GM18498 (cell line): ENCODE data around the gene DNTT.

Source experiments
- ATAC-seq: cut with Tn5 transposase; IDR thresholded peaks from one replicate; pipeline ENCODE4 v1.9.1; 2021; ENCODE audit warnings: mild to moderate bottlenecking, moderate library complexity; ENCODE audit not compliant: unreplicated experiment

The DNTT gene

DNA sequence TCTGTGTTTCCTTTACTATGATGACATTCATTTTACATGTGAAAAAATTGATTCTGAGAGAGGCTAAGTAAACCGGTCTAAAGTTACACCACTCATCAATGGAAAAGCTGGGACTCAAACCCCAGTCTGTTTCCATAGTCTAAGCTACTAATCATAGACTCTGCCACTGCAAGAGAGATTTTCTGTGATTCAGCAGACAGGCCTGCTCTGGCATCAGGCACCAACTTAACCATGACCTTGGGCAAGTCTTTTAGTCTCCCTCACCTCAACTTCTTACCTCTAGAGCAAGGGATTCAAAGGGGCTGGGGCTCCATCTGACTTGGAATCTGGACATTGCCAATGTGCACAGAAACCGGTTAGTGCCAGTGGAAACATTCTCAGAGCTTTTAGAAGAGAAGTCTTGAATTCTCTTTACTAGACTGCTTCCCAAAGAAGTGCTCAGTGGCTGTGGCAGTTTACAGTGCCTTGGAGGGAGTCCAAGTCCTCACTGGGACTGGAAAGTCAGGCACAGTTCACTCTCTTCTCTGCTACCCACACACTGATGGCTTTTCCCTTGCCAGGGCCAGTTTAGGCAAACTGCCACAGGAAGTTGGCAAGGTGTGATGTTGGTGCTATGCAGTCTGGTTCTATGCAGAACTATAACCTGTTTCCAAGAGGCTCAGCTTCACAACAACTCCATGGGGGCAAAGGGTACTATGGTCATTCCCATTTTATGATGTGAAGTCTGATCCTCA, 28.4 kb upstream of the DNTT start:
- ATAC-seq = no peak

DNA sequence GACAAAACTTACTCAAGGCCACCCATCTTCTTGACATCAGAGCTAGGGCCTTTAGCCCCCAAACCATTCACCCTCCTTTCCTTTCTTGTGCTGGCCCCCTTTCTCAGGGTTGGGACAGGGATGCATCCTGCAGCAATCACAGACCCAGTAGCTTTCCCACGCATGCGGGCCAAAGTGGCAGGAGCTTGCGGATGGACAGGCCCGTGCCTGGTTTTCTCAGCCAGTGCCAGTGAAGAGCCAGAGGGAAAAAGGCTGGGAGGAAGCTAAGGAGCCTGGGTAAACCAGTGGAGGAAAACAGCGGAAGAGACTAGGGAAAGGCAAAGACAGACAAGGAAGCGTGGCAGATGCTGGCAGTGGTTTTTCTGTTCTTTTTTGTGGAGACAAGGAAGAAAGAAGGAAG, 27.8 kb upstream of the DNTT start:
- no peak for ATAC-seq

DNA sequence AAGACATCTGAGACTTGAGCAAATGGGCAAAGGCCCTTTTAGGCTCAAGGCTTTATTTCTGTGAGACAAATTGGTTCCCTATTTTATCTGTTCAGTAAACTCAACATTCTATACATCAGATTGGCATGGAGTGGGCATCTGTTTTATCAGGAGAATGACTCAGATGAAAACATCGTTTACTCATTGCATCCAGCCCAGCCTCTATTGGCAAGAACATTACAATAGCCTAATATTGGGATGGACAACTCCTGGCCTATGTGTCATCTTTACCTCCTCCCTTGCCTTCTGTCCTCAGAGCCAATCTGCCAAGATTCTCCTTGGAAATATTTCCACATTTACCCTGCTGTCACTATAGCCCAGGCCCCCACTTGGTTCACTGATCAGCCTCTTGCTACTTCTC, 27.4 kb upstream of the DNTT start:
- ATAC-seq = no peak

DNA sequence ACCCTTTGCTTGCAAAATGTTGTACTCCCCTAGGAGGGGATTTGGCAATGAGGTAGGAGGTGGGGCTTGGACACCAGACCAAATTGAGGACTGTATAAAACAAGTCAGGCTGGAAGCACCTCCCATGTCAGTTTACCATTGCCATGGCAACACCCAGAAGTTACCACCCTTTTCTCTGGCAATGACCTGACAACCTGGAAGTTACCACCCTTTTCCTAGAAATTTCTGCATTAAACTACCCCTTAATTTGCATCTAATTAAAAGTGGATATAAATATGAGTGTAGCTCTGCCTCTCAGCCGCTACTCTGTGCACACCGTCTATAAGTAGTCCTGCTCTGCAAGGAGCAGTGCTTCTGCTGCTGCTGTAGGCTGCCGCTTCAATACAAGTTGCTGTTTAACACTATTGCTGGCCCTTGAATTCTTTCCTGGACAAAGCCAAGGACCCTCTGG, 25.0 kb upstream of the DNTT start:
- no peak for ATAC-seq

DNA sequence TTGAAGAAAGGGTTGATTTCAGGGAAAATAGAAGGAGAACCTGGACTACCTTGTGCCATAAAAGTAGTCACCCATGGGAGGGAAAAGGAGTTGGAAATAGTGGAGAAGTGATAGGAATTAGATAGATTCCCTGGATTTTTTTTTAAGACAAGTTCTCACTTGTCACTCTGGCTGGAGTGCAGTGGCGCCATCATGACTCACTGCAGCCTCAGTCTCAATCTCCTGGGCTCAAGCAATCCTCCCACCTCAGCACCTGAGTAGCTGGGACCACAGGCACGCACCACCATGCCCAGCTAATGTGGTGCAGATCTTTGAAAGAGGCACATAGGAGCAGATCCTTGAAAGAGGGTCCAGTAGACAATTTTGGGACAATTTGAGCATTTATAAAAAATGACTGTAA, 23.4 kb upstream of the DNTT start:
- ATAC-seq = no peak

DNA sequence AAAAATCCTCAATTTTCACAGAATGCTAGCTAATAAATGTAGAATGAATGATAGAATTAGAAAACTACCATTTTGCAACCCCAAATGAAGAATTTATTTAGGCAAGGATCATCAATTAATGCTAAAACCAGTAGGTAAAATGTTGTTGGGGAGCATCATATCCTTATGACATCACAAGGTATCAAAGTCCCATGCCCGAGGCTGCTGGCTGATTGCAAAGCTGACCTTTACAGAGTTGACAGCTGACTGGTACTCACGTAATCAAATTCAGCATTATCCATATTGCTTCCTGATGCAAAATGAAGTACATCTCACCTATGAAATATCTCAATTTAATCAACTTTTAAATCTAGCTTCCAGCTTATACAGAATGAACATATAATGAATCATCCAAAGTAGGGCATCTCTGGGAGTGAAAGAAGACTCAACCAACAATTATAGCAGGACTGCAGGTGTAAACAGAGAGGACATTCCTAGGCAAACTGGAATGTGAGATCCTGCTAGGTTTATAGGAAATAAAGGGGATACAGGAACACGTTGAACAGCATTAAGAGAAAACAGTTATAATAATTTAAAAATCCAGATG, 22.7 kb upstream of the DNTT start:
- no peak for ATAC-seq

DNA sequence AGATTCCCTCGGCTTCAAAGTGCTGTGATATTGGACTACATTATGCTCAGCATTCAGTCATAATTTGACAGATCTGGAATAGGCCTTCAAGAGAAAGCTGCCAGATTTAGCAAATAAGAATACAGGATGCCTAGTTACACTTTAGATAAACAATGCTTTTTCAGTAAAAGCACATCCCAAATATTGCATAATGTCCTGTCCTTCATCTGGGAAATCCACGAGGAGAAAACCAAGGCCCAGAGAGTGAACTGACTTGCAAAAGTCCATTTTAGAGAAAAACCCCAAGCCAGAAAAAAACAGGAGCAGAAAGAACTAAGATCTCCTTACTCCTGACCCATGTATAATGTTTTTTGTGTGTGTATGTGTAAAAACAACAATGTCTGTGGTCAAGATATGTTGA, 20.9 kb upstream of the DNTT start:
- no peak for ATAC-seq

DNA sequence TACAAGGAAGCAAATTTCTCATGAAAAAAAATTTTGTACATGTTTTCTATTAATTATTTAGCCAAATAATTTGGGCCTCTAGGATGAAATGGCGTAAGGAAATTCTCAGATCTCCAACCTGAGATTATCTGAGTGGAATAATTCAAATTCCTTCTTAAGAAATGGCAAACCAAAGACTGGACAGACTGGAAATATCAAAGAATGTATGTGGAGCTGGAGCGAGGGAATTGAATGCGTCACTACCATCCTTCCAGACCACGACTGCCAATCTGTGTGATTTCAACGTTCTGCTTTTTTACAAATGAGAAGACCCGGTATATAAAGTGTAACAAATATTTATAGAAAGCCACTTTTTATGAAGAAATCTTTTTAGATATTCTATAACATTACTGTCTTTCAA, 20.5 kb upstream of the DNTT start:
- no peak for ATAC-seq

DNA sequence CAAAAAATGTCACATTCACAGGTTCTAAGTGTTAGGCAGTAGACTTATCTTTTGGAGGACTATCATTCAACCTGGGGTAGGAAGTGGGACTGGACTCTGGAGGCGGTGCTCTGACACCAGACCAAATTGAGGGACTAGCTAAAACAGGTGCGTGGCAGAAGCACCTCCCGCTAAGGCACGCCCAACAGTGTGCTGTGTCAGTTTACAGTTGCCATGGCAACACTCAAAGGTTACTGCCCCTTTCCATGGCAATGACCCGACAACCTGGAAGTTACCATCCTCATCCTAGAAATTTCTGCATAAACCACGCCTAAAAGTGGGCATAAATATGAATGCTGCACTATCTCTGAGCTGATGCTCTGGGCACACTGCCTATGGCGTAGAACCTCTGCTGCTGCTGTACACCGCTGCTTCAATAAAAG, 18.9 kb upstream of the DNTT start:
- ATAC-seq = no peak

DNA sequence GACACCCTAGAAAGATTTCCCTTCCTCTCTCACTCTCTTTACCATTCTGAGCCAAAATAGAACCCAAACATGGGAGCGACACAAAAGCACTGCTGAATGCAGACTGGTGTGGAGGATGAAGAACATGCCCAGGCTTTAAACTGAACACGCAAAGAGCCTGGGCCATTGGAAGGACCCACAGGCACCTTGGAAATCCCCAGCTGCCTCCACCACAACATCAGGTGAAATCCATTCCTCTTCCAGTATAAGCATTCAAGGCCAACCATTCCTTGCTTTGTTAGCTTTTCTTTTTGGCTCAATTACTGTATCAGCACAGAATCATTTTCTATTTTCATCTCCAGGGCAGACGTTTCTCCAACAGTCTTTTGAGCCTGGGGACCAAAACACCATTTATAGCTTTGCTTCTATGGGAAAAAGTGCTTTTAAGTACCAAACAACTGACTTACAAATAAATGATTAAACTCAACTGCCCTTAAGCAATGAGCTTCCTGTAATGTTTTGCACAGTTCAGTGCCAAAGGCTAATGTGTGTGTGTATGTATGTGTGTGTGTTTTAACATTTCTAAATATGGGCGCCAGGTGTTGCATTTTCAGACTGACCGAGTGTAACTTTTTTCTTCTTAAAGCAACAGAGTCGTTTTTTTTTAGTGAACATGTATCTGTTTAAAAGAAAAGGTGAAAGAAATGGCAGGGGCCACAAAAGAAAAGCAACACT, 16.7 kb upstream of the DNTT start:
- peak; percentile 70 for ATAC-seq

DNA sequence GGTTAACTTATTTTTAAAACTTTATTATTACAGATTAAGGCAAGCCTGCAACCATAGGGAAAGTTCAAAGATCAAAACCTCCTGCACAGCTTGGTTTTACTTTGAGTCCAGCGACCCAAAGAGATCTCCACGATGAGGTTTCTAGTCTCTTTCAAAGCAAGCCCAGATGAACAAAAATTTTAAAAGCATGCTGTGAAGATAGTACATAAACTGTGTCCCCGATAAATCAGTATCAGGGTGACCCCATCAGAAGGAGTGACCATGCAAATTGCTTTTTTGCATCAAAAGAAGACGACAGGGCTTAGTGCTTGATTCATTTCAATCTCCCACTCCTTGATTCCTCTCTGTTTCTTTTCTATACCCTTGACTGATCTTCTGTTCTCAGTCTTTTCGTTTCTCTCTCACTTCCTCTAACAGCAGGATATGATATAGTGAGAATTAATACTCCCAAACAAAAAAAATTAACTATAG, 16.0 kb upstream of the DNTT start:
- ATAC-seq = peak; percentile 60

DNA sequence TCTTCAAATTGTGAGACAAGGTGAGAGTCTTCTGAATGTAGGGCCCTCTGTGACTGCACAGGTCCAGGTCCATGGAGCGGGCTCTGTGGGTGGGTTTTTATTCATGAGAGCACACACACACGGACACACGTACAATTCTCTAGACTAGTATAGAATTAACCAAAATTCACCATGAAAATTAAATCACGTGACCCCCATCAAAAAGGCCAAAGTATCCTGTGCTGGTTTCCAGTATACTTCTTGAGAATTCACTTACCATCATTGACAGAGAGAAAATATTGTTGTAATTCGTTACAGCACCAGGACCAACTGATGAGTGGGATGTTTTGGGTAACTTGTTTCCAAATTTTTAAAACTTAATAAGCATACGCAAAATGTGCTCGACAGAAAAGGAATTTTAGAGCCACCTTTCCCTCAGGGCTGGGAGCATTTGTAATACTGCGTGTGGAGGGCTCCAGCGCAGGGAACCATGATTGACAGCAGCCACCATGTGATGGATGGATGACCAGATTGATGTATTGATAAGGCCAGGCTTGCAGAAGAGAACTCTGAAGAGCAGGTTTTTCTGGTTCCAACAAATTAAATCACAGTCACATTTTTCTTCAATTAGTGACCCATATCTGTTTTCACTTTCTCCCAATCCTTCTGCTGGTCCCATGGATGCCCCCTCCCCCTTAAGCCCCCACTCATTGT, 14.9 kb upstream of the DNTT start:
- ATAC-seq = no peak

DNA sequence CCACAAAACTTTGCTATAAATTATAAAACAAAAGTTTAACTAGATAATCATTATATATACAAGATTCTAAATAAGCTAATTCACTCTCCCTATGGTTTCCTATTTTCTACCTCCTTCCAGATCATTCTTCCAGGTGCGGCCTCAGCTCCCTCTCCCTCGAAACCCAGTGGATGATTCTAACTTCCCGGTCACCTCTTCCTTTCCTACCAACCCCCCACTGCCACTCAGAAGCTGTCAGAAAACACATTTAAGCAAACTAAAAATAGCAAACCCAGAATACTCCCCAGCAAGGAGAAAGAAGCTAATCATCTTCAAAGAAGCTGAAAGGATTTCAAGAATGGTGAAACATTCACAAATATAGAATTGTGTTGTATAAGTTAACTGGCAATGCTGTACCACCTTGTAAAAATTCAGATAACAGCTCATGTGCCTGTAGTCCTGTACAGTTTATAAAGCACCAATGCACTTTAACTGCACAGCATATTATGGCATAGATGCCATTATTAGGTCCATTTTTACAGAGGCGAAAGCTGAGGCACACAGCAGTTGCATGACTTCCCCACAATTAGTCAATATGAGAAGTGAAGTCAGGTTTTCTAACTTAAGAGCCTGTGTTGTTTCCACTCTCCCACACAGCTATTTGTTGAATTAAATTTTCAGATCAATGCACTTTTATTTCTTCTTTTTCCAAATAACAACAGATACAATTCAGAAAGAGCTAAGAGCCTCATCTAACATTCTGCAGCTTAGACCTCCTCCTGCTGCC, 13.7 kb upstream of the DNTT start:
- ATAC-seq = no peak

DNA sequence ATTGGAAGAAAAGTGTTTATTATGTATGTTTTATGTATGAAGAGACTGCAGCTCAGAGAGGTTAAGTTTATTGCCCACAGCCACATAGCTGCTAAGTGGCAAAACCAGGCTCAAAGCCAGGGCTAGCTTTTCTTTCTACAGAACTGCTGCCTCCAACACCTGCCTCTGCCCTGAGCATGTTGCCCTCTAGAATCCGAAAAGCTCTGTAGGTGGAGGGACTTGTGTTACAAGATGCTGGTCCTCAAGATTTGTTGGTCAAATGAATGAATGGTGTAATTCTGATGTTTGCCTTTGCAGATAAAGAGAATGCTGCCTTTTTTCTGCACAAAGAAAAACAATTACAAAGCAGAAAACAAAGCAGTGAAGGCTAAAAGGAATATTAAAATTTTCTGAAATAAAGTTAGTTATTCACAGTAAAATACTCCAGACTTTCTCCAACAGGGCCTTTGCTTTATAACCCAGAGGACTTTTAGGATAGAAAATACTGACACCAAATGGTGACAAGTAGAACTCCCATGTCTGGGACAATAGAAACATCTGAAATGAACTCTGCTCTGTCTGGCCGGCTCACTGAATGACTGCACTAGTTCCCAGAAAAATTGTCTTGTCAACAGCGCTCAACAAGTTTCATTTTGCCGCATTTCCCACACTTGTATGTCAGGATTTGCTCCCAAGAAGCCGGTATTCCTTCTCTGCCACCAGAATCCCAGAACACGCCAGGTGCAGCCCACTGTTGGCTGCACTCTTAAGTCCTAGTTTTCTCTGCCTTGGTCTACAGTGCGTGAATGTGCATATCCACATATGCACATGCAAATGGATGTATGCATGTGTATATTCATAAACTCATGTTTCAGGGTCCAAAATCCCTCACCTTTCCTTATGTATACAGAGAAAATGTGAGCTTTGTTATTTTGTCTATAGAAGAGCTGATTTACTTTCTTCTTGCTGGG, 11.0 kb upstream of the DNTT start:
- ATAC-seq = peak; percentile 44

DNA sequence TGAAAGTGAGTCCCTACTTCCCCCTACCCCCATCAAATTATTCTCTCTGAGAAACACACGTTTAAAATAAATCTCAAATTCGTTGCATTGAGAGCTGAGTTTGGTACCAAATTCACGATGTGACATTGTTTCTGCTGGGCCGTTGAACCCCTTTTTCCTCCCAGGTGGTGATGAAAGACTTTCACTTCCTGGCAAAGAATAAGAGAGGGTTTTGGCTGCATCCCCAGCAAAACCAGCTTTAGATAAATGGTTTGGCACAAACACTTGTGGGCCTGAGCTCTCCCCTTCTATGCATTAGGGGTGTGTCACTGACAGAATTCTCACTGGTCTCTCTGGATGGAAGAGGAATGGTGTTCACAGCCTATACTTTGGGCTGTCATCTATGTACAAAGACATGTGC, 8.8 kb upstream of the DNTT start:
- no peak for ATAC-seq

DNA sequence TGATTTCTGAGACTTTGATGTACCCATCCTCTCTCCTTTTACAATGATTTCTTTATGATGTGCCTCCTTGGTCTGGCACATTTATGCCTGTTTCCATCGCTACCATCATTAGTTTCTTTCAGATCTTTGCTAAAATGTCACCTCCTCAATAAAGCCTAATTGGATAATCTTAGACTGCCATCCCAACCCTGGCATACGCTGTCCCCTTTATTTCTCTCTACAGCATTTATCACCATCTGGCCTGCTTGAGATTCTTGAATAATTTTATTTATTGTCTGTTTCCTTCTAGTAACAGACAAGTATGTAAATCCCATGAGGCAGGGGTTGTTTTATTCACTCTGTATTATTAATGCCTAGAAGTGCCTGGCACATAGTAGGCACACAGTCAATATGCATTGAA, 6.7 kb upstream of the DNTT start:
- no peak for ATAC-seq

DNA sequence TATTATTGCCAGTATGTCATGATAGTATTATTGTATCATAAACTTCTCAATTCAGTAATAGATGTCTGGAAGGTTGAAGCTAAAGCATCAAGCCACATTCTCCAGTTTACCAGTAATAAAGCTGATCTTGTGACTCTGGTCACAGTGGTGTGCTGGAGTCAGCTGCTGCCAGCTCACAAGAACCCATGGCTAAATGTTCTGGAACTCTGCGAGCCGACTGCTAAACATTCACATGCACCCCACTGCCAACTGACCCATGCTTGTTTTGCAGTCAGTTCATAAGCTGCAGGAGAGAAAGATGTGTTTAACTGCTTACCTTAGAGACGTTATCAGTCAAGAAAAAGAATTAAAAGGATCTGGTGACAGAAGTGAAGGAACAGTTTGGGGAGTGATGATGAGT, 5.9 kb upstream of the DNTT start:
- no peak for ATAC-seq

DNA sequence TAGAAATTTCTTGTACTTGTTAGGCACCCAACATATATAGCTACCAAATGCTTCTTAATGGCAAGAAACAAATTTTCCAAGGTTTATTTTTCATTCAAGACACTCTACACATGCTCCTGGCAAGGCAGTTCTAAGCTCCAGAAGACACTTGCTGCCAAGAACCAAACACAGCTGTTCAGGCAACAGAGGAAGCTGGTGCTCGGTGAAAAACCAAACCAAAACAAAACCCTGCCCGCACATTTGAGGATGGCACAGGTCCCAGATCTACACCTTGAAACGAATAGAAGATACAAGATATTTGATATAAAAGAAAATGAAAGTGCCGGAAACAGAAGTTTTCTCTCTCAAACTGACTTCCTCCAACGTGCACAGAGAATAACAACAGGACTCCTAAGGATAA, 4.9 kb upstream of the DNTT start:
- no peak for ATAC-seq

DNA sequence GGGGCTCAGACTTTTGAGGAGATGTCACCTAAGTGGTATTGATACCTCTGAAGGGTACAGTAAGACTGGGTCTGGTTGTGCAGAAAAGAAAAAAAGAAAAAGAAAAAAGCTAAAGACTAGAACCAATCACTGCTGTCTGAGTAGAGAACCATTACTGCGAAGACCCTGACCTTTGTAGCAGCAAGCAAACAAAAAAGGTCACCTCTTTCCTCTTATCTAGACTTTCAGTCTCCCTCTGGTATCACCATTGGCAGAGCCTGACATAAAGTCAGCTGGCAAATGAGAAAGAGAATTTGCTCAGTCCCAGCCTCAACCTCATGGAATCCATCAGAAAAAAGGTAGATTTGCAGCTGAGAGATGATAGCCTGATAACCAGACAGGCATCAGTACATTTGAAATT, 2.6 kb upstream of the DNTT start:
- ATAC-seq = no peak

DNA sequence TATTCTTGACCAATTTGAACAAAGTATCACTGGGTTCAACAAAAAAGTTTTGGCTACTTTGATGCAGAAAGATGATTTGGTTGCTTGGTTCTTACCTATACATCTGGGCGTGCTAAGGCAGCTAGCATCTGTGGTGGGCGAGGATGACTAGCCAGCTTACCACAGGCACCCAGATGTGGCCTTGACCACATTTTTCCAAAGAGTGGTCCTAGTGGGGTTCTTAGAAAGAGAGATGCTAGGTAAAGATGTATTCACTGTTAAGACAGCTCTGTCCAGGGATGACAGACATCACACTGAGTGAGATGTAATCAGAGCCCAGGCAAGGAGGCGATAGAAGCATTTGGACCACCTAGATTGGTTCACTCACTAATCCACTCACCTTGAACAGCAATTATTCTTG, 785 bp downstream of the DNTT start:
- no peak for ATAC-seq
